ENCODE data around the gene SH3GL2. TPM values are rescaled to one million over a fixed set of nuclear protein-coding genes. Genes with fewer than 3 reads are reported as not detected.

The SH3GL2 gene
- total and polyA plus RNA-seq, 9 of the 15 experiments (the other 6 are each of a cell fraction or from before 2014, with no cell fraction given), result not detected

DNA sequence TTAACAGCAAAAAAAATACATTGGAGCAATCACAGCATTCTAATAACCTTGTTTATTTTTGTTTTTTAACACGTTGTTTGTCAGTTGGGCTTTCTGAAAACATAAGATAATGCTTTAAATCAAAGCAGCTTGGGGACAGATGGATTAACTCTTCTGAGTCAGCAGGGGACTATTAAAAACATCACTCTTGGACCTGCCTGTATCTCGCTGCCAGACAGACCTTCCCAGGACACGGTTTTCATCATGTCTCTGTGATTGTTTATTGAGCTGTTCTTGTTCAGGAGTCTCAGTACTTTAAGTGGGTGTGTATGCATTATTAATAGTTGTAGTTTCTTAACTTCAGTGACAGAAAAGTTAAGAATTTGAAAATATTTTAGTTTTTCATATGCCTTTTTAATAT lies 173.2 kb downstream of the SH3GL2 start:
- H4K20me1 ChIP-seq (replicated peaks; ENCODE audit: control insufficient read depth, insufficient read depth, low read length), result no peaks in the 10 kb centered on the region
- H3K4me3 ChIP-seq, result no peak overlapping the region
- H3K4me1 ChIP-seq (replicated peaks in 1 of 2; ENCODE audit: control insufficient read depth in 2 of 2, insufficient read depth in 2 of 2, low read length in 2 of 2), result no peaks in the 10 kb centered on the region
- no peak for TF ChIP-seq CBX1 (IDR thresholded peaks at IDR 0.05; ENCODE audit: low read depth)
- TF ChIP-seq ZNF644 (tag; IDR thresholded peaks at IDR 0.05; ENCODE audit: low read depth), result no peak
- TF ChIP-seq, protein P1, sequence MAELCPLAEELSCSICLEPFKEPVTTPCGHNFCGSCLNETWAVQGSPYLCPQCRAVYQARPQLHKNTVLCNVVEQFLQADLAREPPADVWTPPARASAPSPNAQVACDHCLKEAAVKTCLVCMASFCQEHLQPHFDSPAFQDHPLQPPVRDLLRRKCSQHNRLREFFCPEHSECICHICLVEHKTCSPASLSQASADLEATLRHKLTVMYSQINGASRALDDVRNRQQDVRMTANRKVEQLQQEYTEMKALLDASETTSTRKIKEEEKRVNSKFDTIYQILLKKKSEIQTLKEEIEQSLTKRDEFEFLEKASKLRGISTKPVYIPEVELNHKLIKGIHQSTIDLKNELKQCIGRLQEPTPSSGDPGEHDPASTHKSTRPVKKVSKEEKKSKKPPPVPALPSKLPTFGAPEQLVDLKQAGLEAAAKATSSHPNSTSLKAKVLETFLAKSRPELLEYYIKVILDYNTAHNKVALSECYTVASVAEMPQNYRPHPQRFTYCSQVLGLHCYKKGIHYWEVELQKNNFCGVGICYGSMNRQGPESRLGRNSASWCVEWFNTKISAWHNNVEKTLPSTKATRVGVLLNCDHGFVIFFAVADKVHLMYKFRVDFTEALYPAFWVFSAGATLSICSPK (IDR thresholded peaks at IDR 0.05; ENCODE audit: borderline replicate concordance), result no peak
- no peak for TF ChIP-seq ZC3H4 (CRISPR knock-in tag; IDR thresholded peaks at IDR 0.05; ENCODE audit: borderline replicate concordance)
- TF ChIP-seq MCM5 (IDR thresholded peaks at IDR 0.05; ENCODE audit: low read depth), result no peak
- TF ChIP-seq ZBTB7A (IDR thresholded peaks at IDR 0.05; ENCODE audit: borderline replicate concordance, control insufficient read depth, low read depth, low read length), result no peak
- TF ChIP-seq, protein P2, sequence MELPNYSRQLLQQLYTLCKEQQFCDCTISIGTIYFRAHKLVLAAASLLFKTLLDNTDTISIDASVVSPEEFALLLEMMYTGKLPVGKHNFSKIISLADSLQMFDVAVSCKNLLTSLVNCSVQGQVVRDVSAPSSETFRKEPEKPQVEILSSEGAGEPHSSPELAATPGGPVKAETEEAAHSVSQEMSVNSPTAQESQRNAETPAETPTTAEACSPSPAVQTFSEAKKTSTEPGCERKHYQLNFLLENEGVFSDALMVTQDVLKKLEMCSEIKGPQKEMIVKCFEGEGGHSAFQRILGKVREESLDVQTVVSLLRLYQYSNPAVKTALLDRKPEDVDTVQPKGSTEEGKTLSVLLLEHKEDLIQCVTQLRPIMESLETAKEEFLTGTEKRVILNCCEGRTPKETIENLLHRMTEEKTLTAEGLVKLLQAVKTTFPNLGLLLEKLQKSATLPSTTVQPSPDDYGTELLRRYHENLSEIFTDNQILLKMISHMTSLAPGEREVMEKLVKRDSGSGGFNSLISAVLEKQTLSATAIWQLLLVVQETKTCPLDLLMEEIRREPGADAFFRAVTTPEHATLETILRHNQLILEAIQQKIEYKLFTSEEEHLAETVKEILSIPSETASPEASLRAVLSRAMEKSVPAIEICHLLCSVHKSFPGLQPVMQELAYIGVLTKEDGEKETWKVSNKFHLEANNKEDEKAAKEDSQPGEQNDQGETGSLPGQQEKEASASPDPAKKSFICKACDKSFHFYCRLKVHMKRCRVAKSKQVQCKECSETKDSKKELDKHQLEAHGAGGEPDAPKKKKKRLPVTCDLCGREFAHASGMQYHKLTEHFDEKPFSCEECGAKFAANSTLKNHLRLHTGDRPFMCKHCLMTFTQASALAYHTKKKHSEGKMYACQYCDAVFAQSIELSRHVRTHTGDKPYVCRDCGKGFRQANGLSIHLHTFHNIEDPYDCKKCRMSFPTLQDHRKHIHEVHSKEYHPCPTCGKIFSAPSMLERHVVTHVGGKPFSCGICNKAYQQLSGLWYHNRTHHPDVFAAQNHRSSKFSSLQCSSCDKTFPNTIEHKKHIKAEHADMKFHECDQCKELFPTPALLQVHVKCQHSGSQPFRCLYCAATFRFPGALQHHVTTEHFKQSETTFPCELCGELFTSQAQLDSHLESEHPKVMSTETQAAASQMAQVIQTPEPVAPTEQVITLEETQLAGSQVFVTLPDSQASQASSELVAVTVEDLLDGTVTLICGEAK (IDR thresholded peaks at IDR 0.05), result no peak
- TF ChIP-seq, protein P2 (CRISPR knock-in tag; IDR thresholded peaks at IDR 0.05), result no peak
- TF ChIP-seq, protein P3, sequence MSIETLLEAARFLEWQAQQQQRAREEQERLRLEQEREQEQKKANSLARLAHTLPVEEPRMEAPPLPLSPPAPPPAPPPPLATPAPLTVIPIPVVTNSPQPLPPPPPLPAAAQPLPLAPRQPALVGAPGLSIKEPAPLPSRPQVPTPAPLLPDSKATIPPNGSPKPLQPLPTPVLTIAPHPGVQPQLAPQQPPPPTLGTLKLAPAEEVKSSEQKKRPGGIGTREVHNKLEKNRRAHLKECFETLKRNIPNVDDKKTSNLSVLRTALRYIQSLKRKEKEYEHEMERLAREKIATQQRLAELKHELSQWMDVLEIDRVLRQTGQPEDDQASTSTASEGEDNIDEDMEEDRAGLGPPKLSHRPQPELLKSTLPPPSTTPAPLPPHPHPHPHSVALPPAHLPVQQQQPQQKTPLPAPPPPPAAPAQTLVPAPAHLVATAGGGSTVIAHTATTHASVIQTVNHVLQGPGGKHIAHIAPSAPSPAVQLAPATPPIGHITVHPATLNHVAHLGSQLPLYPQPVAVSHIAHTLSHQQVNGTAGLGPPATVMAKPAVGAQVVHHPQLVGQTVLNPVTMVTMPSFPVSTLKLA (conservative IDR thresholded peaks at IDR 0.05), result no peak
- ChIA-PET POLR2A (no interaction called here), CTCF (ENCODE audit: low intra/inter-chr PET ratio) (no interaction called here)
- no peaks in the 10 kb centered on the region for H3K79me2 ChIP-seq (ENCODE audit: control insufficient read depth, insufficient read depth, low read length)
- FAIRE-seq, result no peak
- H2AFZ ChIP-seq (ENCODE audit: low read depth, low read length), result no peak overlapping the region
- no peaks in the 10 kb centered on the region for H3K36me3 ChIP-seq (ENCODE audit: control insufficient read depth, insufficient read depth, low read length)
- H3K9ac ChIP-seq (ENCODE audit: insufficient read depth in 1 of 2, low read depth in 2 of 2, low read length in 2 of 2), result no peak overlapping the region
- intact Hi-C loops (cut with micrococcal nuclease) (no loop called here), in situ Hi-C loops (cut with MboI) (no loop called here)
- no peaks in the 10 kb centered on the region for H3K9me1 ChIP-seq (ENCODE audit: control insufficient read depth, insufficient read depth, low read length)
- no peak overlapping the region for H3K4me2 ChIP-seq (ENCODE audit: insufficient read depth, low read length)
- DNase-seq (ENCODE audit: extremely low read depth in 1 of 4, low spot score in 3 of 4), result no peak
- no peak overlapping the region for H3K27ac ChIP-seq (ENCODE audit: extremely low read depth, low read depth, low read length)
- ATAC-seq, result no peak
- no peaks in the 10 kb centered on the region for H3K27me3 ChIP-seq (ENCODE audit: control insufficient read depth in 2 of 2, insufficient read depth in 2 of 2, low read length in 2 of 2)
- no peaks in the 10 kb centered on the region for H3K9me3 ChIP-seq (replicated peaks; ENCODE audit: control insufficient read depth, insufficient read depth, low read depth, low read length)
- WGBS (ENCODE audit: insufficient coverage, low coverage, missing lambda C conversion rate), result 6% methylated on average over 3 of the region's 3 CpGs
- BruUV-seq (replicated peaks), result no TSS peak
